Loucy (cell line): ENCODE results near the gene FOXN4.

Experiments
- EZH2phosphoT487 ChIP-seq: fragments of 200-600 bp; IDR thresholded peaks from 2 replicates; pipeline ENCODE4 v1.6.1; 2018; ENCODE audit warnings: antibody characterized with exemption, mild to moderate bottlenecking, moderate library complexity, borderline replicate concordance
- TF ChIP-seq, protein P1 (sequence below): fragments of 200-600 bp; sonication (generic); conservative IDR thresholded peaks from 2 replicates; pipeline ENCODE4 v1.5.1; 2014; ENCODE audit warnings: mild to moderate bottlenecking, antibody characterized with exemption, low read length

DNA sequence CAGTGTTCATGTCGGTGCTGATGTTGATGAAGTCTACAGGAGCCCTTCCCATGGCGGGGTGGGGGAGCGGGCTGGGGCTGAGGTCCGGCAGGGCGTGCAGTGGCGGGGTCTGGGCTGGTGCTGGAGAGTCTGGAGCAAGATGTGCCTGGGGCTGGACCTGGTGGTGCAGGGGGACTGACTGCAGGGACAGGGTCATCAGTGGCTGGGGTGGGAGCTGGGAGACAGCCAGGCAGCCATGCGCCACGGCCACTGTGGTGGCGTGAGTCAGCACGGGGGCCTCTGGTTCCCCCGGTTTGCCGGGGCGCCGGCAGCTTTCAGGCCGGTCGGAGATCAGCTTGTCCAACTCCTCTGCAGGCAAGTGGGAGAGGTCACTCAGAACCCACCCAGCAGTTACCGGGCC lies 27.6 kb downstream of the FOXN4 start:
- TF ChIP-seq, protein P1, sequence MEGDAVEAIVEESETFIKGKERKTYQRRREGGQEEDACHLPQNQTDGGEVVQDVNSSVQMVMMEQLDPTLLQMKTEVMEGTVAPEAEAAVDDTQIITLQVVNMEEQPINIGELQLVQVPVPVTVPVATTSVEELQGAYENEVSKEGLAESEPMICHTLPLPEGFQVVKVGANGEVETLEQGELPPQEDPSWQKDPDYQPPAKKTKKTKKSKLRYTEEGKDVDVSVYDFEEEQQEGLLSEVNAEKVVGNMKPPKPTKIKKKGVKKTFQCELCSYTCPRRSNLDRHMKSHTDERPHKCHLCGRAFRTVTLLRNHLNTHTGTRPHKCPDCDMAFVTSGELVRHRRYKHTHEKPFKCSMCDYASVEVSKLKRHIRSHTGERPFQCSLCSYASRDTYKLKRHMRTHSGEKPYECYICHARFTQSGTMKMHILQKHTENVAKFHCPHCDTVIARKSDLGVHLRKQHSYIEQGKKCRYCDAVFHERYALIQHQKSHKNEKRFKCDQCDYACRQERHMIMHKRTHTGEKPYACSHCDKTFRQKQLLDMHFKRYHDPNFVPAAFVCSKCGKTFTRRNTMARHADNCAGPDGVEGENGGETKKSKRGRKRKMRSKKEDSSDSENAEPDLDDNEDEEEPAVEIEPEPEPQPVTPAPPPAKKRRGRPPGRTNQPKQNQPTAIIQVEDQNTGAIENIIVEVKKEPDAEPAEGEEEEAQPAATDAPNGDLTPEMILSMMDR: no peak
- TF ChIP-seq EZH2phosphoT487: no peak
